ENCODE measurements around the gene AKR1C8.

Gene AKR1C8

DNA sequence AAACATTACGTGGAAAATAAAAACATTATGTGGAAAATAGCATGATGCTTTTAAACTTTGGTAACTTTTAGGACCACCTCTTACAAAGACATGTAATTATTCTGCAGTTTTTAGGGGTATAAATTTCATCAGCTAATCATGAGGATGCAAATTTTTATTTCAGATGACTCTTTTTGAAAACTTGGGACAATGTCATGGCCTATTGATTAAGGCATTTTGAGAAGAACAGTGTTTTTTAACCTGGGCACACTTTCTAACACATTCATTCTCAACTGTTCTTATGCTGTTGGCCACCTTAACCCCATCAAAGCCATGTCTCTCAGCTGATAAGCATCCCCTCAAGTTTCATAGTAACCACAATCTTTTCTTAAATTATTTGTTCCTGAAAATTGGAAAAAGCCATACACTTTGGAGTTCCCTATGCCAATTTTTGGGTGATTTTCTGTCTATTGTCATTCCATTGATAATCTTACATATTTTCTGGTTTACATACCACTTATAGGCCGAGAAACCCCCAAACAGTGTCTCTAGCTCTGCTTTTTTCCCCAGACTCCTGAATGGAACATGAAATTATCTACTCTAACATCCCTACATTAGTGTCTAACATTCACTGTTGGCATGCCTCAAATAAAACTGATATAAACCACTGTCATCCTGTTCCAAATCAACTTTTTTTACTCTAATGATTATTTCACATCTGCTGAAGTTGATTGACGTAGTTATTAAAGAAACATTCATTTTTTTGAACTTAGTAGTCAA lies 76.1 kb downstream of the AKR1C8 start:
- DNase-seq (ENCODE audit: low read depth) = no peak

DNA sequence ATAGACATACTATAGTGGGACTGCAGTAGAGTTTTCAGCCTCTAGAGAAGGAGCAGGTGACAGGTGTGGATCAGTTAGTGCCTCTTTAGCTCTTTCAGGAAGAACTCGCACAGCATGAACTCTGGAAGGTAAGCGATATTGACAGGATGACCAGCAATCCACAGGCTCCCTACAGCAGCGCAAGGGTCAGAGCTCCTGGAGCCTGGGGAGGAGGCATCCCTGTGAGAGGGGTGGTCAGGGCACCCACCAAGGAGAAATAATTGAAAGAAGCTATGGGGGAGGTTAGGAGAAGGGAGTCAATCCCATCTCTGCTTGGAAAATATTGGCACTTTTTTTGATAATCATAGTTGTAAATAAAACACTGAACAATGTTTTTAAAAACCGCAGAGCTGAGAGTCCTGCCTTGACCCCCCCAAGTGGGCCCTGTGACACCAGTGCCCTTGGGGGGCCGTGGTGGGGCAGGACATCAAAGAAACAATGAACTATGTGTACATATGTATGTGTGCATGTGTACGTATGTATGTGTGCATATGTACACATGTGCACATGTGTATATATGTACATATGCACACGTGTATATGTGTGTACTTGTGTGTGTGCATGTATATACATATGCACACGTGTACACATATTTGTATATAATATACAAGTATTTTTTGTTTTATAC lies 77.0 kb downstream of the AKR1C8 start:
- DNase-seq (ENCODE audit: low read depth) = no peak

GRCh38 chr10:5106553-5106952 lies 78.4 kb downstream of the AKR1C8 start:
- no peak for DNase-seq (ENCODE audit: low read depth)

- DNase-seq (ENCODE audit: low read depth) = no peak
These were observed 79.3 kb downstream of the AKR1C8 start for GRCh38 chr10:5105626-5106025.
